ENCODE results near the gene FREY1.

The FREY1 gene

DNA sequence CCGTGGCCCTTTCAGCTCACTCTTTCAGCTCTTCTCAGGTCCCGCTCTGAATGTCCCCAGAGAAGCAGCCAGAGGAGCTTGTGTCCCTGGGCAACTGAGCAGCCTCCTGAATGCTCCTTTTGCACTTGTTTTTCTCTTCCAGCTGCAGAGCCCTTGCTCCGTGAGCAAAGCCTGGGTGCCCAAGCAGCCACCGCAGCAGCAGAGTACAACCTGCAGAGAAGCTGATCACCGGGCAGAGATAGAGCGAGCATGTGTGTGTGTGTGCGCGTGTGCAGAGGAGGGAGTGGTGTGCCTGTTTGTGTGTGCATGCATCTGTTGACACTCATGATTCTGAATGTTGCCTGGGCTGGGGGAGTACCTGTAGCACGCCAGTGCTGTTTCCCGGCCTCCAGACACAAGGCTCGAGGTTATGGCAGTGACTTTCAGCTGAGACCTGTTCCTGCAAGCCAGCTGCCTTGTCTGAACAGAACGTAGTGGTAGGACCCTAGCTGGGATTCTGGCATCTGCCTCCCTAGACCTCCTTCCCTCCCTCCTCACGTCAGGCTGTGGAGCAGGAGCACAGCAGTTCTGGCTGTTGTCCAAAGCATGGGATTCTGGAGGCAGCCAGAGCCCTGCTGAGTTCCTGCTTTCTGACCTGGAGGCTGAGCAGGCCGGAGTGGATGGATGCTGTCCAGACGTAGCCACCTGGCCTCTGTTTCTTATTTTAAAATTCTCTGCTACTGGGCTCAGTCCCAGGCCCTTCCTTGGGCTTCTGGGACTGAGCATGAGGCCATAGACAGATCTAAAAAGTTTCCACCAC lies 26.1 kb downstream of the FREY1 start:
- no peak overlapping the region for H3K9ac ChIP-seq (ENCODE audit: low read length in 2 of 2)
- H3K4me1 ChIP-seq (ENCODE audit: control insufficient read depth, insufficient read depth, low read length): peaks cover 35% of the 10 kb centered on the region
- H3K27ac ChIP-seq (ENCODE audit: low read length): peak overlapping the region; percentile 49
- no peaks in the 10 kb centered on the region for H3K9me3 ChIP-seq (ENCODE audit: control insufficient read depth in 2 of 2, low read length in 2 of 2)
- no peak overlapping the region for H3K4me3 ChIP-seq (ENCODE audit: low read length in 2 of 2)
- H3K36me3 ChIP-seq (ENCODE audit: control insufficient read depth in 2 of 2, insufficient read depth in 2 of 2, low read length in 2 of 2): peaks cover 31 to 49% of the 10 kb centered on the region in 2 donors
- no peaks in the 10 kb centered on the region for H3K27me3 ChIP-seq (ENCODE audit: control insufficient read depth in 1 of 2, insufficient read depth in 2 of 2, low read length in 2 of 2)

DNA sequence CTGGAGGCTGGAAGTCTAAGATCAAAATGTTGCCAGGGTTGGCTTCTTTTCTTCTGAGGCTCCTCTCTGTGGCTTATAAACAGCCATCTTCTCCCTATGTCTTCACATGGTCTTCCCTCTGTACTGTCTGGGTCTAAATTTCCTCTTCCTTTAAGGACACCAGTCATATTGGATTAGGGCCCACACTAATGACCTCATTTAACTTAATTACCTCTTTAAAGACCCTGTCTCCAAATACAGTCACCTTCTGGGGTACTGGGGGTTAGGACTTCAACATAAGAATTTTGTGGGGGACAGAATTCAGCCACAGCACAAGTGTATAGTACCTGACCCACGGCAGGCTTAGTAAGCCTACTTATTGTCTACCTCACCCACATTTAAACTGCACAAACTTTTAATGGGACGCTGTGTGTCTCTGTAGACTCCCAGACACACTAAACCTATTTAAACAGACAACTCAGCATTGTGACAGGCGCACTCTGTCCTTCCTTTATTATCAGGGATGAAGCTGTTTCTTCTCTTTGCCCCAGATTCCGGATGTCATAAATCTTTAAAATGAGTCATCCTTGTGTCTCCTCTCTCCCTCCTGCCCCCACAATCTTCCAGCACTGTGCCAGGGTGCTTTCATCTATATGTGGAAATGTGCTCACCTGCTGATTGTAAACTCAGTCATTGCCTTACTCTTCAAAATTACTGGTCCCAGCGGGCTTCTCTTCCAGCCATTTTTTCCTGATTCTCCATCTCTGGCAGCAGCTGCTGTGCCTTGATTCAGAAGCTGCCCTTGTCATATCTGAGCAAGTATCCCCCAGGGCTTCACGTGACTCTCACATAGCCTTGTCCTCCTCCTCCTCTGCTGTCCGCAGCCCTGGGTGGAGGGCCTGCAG lies 27.0 kb downstream of the FREY1 start:
- peaks cover 40 to 56% of the 10 kb centered on the region in 2 donors for H3K36me3 ChIP-seq (ENCODE audit: control insufficient read depth in 2 of 2, insufficient read depth in 2 of 2, low read length in 2 of 2)
- H3K4me1 ChIP-seq (ENCODE audit: control insufficient read depth, insufficient read depth, low read length): peaks cover 28% of the 10 kb centered on the region
- no peaks in the 10 kb centered on the region for H3K9me3 ChIP-seq (ENCODE audit: control insufficient read depth in 2 of 2, low read length in 2 of 2)
- H3K27me3 ChIP-seq (ENCODE audit: control insufficient read depth in 1 of 2, insufficient read depth in 2 of 2, low read length in 2 of 2): no peaks in the 10 kb centered on the region
- H3K9ac ChIP-seq (ENCODE audit: low read length in 2 of 2): no peak overlapping the region
- H3K4me3 ChIP-seq (ENCODE audit: low read length in 2 of 2): no peak overlapping the region
- H3K27ac ChIP-seq (ENCODE audit: low read length): peak overlapping the region; percentile 49

DNA sequence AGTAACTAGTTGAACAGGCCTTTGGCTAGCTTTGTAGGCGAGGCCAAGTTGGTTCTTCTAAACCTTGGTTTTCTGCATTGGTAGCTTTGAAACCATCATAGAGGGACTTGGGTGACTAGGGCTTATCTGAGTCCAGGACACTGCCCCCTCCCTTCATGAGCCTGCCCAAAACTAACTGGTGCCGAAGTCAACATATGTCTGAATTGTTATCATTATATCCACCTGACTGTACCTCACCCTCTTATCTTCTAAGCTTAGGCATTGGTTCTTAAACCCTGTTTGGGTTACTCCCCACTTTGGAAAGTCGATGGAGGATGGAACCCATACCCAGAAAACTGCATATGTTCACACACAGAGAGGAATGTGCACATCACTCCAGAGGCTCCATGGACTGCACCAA lies 29.2 kb downstream of the FREY1 start:
- no peak overlapping the region for H3K27ac ChIP-seq (ENCODE audit: low read length)
- no peak overlapping the region for H3K9ac ChIP-seq (ENCODE audit: low read length in 2 of 2)
- H3K36me3 ChIP-seq (ENCODE audit: control insufficient read depth in 2 of 2, insufficient read depth in 2 of 2, low read length in 2 of 2): peaks cover 54 to 64% of the 10 kb centered on the region in 2 donors
- H3K27me3 ChIP-seq (ENCODE audit: control insufficient read depth in 1 of 2, insufficient read depth in 2 of 2, low read length in 2 of 2): no peaks in the 10 kb centered on the region
- no peak overlapping the region for H3K4me3 ChIP-seq (ENCODE audit: low read length in 2 of 2)
- peaks cover 27% of the 10 kb centered on the region for H3K4me1 ChIP-seq (ENCODE audit: control insufficient read depth, insufficient read depth, low read length)
- H3K9me3 ChIP-seq (ENCODE audit: control insufficient read depth in 2 of 2, low read length in 2 of 2): no peaks in the 10 kb centered on the region

DNA sequence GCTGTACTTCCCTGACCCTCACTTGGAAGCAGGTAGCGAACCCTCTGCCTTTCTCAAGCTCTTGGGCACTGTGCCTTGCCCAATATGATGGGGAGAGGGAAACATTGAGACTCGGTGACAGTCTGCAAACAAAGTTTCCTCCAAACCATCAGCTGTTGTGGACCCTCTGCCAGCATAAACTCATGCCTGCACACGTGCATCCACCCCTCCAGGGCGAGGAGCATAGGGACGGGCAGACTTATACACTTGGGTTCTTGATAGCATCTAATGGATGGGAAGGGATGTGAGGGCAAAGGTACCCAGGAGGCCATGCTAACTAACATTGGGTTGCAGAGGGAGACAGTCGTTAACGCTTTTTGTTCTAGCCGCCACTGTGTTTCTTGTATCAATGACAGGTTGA lies 29.9 kb downstream of the FREY1 start:
- Histone ChIP-seq H3K9ac (ENCODE audit: low read length in 2 of 2) (no peak overlapping the region), H3K4me3 (ENCODE audit: low read length in 2 of 2) (no peak overlapping the region), H3K27ac (ENCODE audit: low read length) (no peak overlapping the region), H3K4me1 (ENCODE audit: control insufficient read depth, insufficient read depth, low read length) (peaks cover 25% of the 10 kb centered on the region), H3K27me3 (ENCODE audit: control insufficient read depth in 1 of 2, insufficient read depth in 2 of 2, low read length in 2 of 2) (no peaks in the 10 kb centered on the region), H3K36me3 (ENCODE audit: control insufficient read depth in 2 of 2, insufficient read depth in 2 of 2, low read length in 2 of 2) (peaks cover 52 to 62% of the 10 kb centered on the region in 2 donors), H3K9me3 (ENCODE audit: control insufficient read depth in 2 of 2, low read length in 2 of 2) (no peaks in the 10 kb centered on the region)

DNA sequence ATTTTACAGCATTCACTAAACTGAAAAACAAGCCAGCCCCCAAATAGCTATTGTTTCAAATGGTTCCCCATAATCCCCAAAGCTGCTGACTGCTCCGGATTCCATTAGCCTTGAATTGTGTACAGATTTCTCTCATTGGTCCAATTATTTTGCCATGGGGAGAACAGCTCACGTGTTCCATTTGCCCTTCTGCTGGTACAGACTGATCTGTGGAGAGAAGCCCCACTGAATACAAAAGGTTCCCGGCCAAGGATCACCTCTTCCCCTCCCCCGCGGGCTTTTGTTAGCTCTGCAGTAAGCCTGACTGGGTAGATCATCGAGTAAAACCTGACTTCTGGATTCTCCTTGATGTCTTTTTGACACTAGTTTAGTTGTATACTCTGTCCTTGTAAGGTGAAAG lies 30.7 kb downstream of the FREY1 start:
- peaks cover 16% of the 10 kb centered on the region for H3K4me1 ChIP-seq (ENCODE audit: control insufficient read depth, insufficient read depth, low read length)
- H3K4me3 ChIP-seq (ENCODE audit: low read length in 2 of 2): no peak overlapping the region
- H3K36me3 ChIP-seq (ENCODE audit: control insufficient read depth in 2 of 2, insufficient read depth in 2 of 2, low read length in 2 of 2): peaks cover 56 to 65% of the 10 kb centered on the region in 2 donors
- no peaks in the 10 kb centered on the region for H3K9me3 ChIP-seq (ENCODE audit: control insufficient read depth in 2 of 2, low read length in 2 of 2)
- H3K9ac ChIP-seq (ENCODE audit: low read length in 2 of 2): no peak overlapping the region
- H3K27ac ChIP-seq (ENCODE audit: low read length): no peak overlapping the region
- no peaks in the 10 kb centered on the region for H3K27me3 ChIP-seq (ENCODE audit: control insufficient read depth in 1 of 2, insufficient read depth in 2 of 2, low read length in 2 of 2)

DNA sequence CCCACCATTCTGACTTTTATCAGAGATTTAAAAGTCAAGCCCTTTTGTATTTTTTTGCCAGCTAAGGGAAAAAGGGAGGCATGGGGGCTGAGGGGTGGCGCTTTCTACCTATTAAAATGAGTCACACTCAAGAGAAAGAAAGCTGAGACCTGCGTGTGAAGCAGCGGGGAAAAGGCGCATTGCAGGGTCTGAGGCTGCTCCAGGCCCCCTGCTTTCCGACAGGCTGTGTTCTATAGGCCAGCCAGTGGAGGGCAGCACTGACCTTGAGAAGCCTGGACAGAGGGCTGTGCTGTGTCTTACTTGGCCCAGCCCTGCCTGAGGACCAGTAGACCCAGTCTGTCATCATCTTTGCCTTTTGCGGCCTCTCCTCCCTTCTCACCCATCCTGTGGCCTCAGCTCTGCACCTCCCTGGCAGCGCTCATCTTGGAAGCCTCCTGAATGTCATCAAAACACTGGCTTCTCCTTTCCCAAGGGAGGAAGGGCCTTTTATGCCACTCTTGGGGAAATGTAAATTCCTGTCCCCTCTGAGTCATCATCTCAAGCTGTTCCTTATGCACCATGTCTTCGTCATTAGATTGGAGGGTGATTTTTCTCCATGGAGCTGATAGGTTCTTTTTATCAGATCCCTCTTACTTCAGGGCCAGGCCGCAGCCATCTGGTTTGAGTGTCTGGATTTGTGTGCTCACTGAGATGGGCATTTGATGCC lies 34.3 kb downstream of the FREY1 start:
- H3K27me3 ChIP-seq (ENCODE audit: control insufficient read depth in 1 of 2, insufficient read depth in 2 of 2, low read length in 2 of 2): no peaks in the 10 kb centered on the region
- H3K9ac ChIP-seq (ENCODE audit: low read length in 2 of 2): no peak overlapping the region
- no peak overlapping the region for H3K4me3 ChIP-seq (ENCODE audit: low read length in 2 of 2)
- no peaks in the 10 kb centered on the region for H3K9me3 ChIP-seq (ENCODE audit: control insufficient read depth in 2 of 2, low read length in 2 of 2)
- peaks cover 78 to 81% of the 10 kb centered on the region in 2 donors for H3K36me3 ChIP-seq (ENCODE audit: control insufficient read depth in 2 of 2, insufficient read depth in 2 of 2, low read length in 2 of 2)
- no peak overlapping the region for H3K27ac ChIP-seq (ENCODE audit: low read length)
- H3K4me1 ChIP-seq (ENCODE audit: control insufficient read depth, insufficient read depth, low read length): peaks cover 4% of the 10 kb centered on the region

DNA sequence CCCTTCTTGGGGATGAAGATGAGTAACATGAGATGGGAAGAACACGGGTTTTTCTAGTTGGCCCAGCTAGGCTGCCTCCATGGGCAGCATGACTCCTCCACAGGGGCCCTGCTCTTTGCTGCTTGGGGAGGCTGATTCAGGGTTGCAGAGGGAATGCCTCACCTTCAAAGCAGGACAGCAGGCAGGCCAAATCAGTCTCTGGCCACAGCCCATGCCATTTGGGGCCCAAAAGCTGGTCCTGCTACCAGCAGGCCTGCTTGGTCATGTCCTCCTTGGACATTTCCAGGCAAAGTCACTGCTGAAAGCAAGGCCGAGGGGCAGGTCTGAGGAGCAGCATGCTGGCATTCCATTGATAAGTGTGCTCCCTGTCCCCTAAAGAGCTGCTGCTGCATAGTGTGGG lies 35.4 kb downstream of the FREY1 start:
- Histone ChIP-seq H3K4me3 (ENCODE audit: low read length in 2 of 2) (no peak overlapping the region), H3K9ac (ENCODE audit: low read length in 2 of 2) (no peak overlapping the region), H3K4me1 (ENCODE audit: control insufficient read depth, insufficient read depth, low read length) (peaks cover 4% of the 10 kb centered on the region), H3K27ac (ENCODE audit: low read length) (no peak overlapping the region), H3K9me3 (ENCODE audit: control insufficient read depth in 2 of 2, low read length in 2 of 2) (no peaks in the 10 kb centered on the region), H3K27me3 (ENCODE audit: control insufficient read depth in 1 of 2, insufficient read depth in 2 of 2, low read length in 2 of 2) (no peaks in the 10 kb centered on the region), H3K36me3 (ENCODE audit: control insufficient read depth in 2 of 2, insufficient read depth in 2 of 2, low read length in 2 of 2) (peaks cover 79% of the 10 kb centered on the region in 2 donors)

DNA sequence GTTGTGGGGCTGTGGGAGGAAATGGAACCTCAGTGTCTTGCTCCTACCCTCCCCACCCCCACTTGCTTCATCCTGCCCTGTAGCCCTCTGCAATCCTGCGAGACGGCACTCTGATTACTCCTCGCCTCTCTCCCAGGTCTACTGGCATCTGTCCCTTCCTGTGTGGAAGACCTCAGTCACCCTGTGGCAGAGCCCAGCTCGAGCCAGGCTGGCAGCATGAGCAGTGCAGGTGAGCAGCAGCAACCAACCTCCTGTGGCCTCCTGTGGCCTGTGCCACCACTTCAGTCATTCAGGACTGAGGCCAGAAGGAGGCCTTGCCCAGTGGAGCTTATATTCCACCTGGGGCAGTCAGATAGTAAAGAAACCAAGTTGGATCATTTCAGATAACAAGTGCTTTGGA lies 36.4 kb downstream of the FREY1 start:
- H3K27ac ChIP-seq (ENCODE audit: low read length): no peak overlapping the region
- no peaks in the 10 kb centered on the region for H3K9me3 ChIP-seq (ENCODE audit: control insufficient read depth in 2 of 2, low read length in 2 of 2)
- H3K27me3 ChIP-seq (ENCODE audit: control insufficient read depth in 1 of 2, insufficient read depth in 2 of 2, low read length in 2 of 2): no peaks in the 10 kb centered on the region
- H3K4me3 ChIP-seq (ENCODE audit: low read length in 2 of 2): no peak overlapping the region
- peaks cover 4% of the 10 kb centered on the region for H3K4me1 ChIP-seq (ENCODE audit: control insufficient read depth, insufficient read depth, low read length)
- H3K9ac ChIP-seq (ENCODE audit: low read length in 2 of 2): no peak overlapping the region
- H3K36me3 ChIP-seq (ENCODE audit: control insufficient read depth in 2 of 2, insufficient read depth in 2 of 2, low read length in 2 of 2): peaks cover 82 to 83% of the 10 kb centered on the region in 2 donors

DNA sequence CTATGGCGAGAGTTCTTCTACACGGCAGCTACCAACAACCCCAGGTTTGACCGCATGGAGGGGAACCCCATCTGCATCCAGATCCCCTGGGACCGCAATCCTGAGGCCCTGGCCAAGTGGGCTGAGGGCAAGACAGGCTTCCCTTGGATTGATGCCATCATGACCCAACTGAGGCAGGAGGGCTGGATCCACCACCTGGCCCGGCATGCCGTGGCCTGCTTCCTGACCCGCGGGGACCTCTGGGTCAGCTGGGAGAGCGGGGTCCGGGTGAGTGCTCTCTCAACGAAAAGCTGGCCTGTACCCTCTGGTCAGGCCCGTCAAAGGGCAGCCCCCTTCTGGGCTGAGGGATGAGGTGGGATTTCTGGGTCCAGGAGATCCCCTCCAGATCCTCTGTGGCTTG lies 37.5 kb downstream of the FREY1 start:
- Histone ChIP-seq H3K9me3 (ENCODE audit: control insufficient read depth in 2 of 2, low read length in 2 of 2) (no peaks in the 10 kb centered on the region), H3K27ac (ENCODE audit: low read length) (no peak overlapping the region), H3K4me3 (ENCODE audit: low read length in 2 of 2) (no peak overlapping the region), H3K4me1 (ENCODE audit: control insufficient read depth, insufficient read depth, low read length) (peaks cover 4% of the 10 kb centered on the region), H3K27me3 (ENCODE audit: control insufficient read depth in 1 of 2, insufficient read depth in 2 of 2, low read length in 2 of 2) (no peaks in the 10 kb centered on the region), H3K9ac (ENCODE audit: low read length in 2 of 2) (no peak overlapping the region), H3K36me3 (ENCODE audit: control insufficient read depth in 2 of 2, insufficient read depth in 2 of 2, low read length in 2 of 2) (peaks cover 76 to 78% of the 10 kb centered on the region in 2 donors)

DNA sequence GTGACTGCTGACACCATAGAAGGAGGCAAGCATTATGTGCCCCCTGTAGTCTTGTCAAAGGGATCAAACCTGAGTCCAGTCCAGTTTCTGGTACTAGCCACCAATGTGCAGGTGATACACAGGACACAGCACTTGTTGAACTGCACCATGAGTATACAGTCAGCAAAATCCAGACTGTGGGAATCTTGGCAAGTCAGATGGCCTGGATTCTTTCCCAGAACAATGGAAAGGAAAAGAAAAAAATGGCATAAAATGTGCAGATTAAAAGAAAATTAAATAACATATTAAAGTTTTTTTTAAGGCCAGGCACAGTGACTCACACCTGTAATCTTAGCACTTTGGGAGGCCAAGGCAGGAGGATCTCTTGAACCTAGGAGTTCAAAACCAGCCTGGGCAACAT lies 43.0 kb downstream of the FREY1 start:
- Histone ChIP-seq H3K27me3 (ENCODE audit: control insufficient read depth in 1 of 2, insufficient read depth in 2 of 2, low read length in 2 of 2) (no peaks in the 10 kb centered on the region), H3K4me1 (ENCODE audit: control insufficient read depth, insufficient read depth, low read length) (peaks cover 21% of the 10 kb centered on the region), H3K36me3 (ENCODE audit: control insufficient read depth in 2 of 2, insufficient read depth in 2 of 2, low read length in 2 of 2) (peaks cover 67% of the 10 kb centered on the region in 2 donors), H3K9ac (ENCODE audit: low read length in 2 of 2) (no peak overlapping the region), H3K4me3 (ENCODE audit: low read length in 2 of 2) (no peak overlapping the region), H3K9me3 (ENCODE audit: control insufficient read depth in 2 of 2, low read length in 2 of 2) (no peaks in the 10 kb centered on the region), H3K27ac (ENCODE audit: low read length) (no peak overlapping the region)

Data from stomach smooth muscle (tissue), 2 donors.